Peyer's patch (tissue), 4 donors: Measurements from ENCODE around the gene EGR1.

Experiments
- POLR2A ChIP-seq, 2 donors: fragments of 450-650 bp; IDR thresholded peaks; one replicate each; pipeline ENCODE4 v1.5.1; 2017; ENCODE audit warnings: antibody characterized with exemption in 2 of 2, mild to moderate bottlenecking in 2 of 2, moderate library complexity in 2 of 2
- TF ChIP-seq, protein P1 (sequence below), 6 experiments: fragments of 450-650 bp in 4 of 6; fragments of 200-600 bp in 2 of 6; sonication (generic) in 1 of 6; IDR thresholded peaks; one replicate each; pipeline ENCODE4 v1.5.1; 2017 to 2019; ENCODE audit warnings: antibody characterized with exemption in 6 of 6, mild to moderate bottlenecking in 3 of 6, moderate library complexity in 1 of 6

DNA sequence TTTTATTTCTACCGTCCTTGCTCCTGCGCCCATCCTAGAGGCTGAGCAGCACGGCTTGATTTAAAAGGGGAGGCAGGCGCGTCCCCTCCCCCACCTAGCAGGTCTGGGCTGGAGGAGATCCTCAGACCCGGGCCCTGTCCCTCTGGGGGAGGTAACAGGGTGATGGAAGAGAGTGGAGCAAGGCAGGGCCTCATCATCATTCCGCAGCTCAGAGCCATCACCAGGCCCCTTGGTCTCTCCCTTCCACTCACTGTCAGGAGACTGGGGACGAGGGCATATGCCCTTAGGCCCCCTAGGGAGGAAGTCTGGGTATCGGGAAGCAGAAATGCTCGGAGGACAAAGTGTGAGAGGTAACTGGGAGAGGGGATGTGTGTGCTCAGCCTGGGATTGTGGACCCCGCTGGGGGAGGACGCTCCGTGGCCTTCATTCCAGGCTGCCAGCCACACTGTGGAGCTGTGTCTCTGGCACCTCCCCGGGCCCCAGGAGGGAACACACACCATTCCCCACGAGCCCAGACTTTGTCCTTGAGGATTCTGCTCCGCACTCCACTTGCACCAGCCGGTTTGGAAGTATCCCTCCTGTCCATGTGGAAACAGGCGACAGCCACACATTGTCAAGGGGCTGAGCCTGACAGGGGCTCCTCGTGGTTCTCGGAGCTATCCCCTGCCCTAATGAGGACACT lies 25.7 kb upstream of the EGR1 start:
- TF ChIP-seq, protein P1, sequence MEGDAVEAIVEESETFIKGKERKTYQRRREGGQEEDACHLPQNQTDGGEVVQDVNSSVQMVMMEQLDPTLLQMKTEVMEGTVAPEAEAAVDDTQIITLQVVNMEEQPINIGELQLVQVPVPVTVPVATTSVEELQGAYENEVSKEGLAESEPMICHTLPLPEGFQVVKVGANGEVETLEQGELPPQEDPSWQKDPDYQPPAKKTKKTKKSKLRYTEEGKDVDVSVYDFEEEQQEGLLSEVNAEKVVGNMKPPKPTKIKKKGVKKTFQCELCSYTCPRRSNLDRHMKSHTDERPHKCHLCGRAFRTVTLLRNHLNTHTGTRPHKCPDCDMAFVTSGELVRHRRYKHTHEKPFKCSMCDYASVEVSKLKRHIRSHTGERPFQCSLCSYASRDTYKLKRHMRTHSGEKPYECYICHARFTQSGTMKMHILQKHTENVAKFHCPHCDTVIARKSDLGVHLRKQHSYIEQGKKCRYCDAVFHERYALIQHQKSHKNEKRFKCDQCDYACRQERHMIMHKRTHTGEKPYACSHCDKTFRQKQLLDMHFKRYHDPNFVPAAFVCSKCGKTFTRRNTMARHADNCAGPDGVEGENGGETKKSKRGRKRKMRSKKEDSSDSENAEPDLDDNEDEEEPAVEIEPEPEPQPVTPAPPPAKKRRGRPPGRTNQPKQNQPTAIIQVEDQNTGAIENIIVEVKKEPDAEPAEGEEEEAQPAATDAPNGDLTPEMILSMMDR (IDR thresholded peaks at IDR 0.05), result no peak
- TF ChIP-seq POLR2A (IDR thresholded peaks at IDR 0.05), result no peak
